ENCODE data around the gene UNC13D.

The UNC13D gene

GRCh38 chr17:75832652-75833400, 11.4 kb downstream of the UNC13D start:
- DNase-seq = peak; percentile 30 to 40

DNA sequence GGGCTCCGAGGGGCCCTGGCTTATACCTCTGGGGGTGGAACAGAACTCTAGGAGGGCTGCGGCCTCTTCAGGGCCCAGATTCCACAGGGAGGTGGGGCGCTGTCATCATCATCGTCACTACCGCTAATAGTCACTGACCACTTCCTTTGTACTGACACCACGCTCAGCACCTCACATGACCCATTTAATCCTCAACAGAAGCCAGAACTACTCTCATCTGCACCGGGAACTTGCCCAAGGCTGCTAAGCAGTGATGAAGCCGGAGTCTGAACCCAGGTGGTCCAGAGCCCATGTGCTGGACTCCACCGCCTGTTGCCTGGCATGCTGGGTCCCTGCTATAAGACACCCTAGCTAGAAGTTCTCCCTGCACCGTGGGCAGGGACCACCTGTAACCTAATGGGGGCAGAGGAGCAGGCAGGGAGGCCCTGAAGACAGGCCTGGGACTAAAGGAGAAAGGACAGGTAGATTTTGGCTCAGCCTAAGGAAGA, 12.0 kb downstream of the UNC13D start:
- DNase-seq = peak; percentile 38 to 58

DNA sequence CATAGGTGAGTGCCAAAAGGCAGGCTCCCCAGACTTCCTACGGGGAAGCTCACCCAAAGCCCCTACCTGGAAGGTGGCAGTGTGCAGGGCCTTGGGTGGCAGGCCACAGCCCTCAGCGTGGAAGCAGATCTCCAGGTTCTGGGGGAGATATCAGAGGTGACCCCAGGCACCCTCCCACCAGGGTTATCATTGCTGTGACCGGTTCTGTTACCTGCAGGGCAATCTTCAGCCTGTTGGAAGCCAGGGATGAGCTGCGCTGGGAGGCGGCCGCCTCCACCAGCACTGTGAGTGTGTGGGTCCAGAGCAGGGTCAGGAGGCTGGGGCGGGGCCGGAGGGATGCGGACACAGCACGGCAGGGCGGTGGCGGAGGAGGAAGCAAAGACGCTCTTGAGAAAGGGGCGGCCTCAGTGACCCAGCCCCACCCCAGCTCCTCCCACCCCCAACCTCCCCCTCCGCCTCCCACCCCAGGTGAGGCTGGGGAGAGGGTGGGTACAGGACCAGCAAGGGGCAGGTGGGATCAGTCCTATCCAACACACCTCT, 13.1 kb downstream of the UNC13D start:
- no peak for DNase-seq

- DNase-seq = peak; percentile 45 to 56
Observed at GRCh38 chr17:75830164-75831031, 13.8 kb downstream of the UNC13D start.

DNA sequence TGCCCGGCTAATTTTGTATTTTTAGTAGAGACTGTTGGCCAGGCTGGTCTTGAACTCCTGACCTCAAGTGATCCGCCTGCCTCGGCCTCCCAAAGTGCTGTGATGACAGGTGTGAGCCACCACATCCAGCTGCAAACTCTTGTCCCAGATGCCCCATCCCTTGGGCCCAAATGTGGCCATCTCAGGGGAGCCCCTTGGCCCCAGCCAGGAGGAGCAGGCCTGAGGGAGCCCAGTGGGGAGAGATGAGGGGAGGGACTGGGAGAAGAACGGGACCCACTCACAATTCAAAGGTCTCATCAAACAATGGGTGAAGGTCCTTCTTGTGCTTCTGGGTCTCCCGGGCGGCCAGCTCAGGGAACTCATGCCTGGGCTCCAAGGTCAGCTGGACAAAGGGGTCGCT, 14.5 kb downstream of the UNC13D start:
- no peak for DNase-seq

DNA sequence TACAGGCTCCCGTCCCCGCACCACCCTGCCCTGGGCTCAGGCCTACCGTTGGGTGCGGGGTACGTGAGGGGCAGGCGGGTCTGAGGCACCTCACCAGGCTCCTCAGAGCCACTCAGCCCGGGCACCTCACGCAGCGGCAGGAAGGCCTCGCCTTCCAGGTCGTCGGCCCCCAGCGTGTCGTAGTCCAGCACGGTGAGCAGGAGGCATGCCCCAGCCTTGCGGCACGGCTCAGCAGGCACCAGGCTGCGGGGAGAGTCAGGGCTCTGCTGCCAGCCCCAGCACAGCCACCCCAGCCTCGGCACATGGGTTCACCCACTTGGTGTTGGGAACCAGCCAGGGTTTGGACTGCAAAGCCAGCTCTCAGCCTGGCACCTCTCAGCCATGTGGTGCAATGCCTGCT, 15.5 kb downstream of the UNC13D start:
- DNase-seq = no peak

GRCh38 chr17:75828076-75828400, 16.2 kb downstream of the UNC13D start:
- DNase-seq = no peak

DNA sequence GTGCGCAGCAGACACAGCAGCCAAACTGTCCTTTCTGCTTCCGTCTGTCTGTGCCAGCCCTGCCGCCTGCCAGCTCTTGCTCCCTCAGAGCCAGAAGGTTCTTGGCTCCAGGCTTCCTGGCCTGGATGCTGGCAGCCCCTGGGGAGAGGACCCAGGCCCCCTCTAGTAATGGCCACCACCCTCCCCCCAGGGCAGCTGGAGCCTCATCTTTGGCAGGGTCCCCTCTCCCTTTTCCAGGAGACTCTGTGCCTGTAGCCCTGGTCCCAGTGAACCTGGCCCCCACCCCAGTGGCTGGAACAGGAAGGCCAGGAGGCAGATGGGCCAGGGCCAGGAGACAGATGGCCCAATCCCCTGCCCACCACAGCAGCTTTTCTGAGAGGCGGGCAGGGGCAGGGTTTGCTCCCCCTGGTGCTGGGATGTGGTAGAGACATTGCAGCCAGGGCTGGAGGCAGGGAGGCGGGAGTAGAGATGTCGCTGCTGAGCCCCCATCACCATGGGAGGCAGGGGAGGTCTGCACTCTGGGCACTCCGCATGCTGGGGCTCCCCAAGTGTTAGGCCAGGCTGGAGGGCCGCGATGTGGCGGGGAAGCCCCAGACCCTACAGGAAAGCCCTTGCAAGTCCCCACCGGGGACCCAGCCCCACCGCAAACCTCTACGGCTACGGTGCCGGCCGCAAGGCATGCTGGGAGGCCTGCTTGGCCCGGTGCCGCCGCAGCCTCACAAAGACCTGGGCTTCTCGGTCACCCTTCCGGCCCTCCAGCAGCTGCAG, 16.7 kb downstream of the UNC13D start:
- peak; percentile 68 to 73 for DNase-seq

DNA sequence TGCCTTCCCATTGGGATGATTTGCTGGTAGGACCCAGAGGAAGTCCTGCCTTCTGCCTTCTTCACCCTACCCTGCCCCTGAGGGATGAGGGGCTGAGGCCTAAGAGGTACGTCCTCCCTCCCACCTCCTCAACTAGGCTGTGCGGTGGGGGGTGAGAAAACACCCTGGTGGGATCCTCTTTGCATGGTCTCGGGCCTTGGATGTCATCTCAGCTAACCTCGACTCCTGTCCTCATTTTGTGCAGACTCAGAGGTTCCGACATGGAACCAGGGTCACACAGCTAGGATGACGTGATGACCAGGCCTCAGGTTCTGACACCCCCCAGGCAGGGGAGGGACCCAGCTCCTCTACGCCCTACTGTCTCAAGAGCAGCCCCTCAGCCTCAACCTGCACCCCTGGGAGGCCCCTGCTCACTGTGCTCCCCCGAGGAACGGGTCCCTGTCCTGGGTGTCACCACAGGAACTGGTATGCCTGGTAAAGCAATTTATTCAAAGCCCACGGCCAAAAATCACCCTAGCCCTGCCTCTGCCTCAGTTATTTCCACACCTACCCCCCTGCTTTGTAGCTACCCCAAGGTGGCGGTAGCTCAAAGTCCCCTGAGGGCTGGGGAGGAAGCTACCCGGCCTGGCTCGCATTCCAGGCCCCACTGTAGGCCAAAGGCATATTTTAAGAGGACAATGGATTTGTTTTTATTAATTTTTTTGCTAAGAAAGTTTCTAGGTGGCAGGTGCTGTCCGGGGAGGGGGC, 17.5 kb downstream of the UNC13D start:
- no peak for DNase-seq

- DNase-seq = no peak
Observed at GRCh38 chr17:75825748-75826370, 18.3 kb downstream of the UNC13D start.

GRCh38 chr17:75825149-75825552, 19.1 kb downstream of the UNC13D start:
- DNase-seq = no peak

- no peak for DNase-seq
Observed at GRCh38 chr17:75824666-75825065, 19.5 kb downstream of the UNC13D start.

DNA sequence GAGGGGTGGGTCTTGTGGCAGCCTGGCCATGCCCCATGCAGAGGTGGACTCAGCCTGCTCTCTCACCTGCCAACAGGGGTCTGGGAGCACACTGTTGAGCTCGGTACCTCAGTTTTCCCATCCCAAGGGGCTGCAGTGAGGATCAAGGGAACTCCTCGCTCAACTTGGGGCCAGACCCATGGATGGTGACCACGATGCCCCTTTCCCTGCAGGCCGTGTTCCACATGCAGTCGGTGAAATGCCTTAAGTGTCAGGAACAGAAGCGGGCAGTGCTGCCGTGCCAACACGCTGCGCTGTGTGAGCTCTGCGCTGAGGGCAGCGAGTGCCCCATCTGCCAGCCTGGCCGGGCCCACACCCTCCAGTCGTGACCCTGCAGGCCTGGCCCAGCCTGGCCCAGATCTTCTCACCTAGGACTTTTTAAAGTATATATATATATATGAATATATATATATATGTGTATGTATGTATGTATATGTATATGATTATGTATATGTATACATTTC, 20.1 kb downstream of the UNC13D start:
- no peak for DNase-seq

- DNase-seq = no peak
Observed at GRCh38 chr17:75823257-75824041, 20.8 kb downstream of the UNC13D start.

DNA sequence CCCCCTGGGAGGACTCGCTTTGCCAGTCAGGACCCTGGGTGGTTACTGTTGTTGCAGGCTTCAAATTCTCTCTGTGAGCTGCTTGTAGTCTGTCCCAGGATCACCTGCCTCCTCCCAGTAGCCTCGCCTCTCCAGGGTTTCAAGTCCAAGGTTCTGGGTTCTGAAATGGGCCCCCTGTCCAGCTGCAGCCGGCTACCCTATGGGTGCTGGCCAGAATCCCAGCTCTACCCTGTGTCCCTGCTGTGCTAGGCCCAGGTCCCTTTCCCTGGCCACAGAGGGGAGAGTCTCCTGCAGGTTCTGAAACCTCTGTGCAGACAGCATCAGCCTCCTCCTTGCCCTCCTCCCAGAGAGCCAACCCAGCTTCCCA, 21.4 kb downstream of the UNC13D start:
- no peak for DNase-seq

GRCh38 chr17:75822119-75822799, 21.9 kb downstream of the UNC13D start:
- peak in 1 of 2 donors; percentile 42 for DNase-seq

DNA sequence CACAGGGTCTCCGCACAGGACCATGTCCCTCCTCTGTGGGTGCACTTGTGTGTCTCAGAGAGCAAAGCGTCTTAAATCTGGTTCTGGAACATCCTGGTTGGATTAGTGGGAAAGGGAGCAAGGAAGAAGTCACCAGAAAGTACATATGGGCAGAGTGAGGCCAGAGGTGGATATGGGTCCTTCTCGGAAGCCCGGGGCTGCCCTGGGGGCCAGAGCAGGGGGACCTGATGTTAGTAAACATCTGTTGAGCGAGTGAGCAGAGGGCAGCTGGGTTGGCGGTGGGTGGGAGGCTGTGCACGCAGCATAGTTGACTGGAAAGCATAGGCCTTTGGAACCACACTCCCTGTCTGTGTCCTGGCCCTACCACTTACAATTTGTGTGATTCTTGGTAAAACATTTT, 22.7 kb downstream of the UNC13D start:
- no peak for DNase-seq

GRCh38 chr17:75820094-75821080, 23.8 kb downstream of the UNC13D start:
- no peak for DNase-seq

DNA sequence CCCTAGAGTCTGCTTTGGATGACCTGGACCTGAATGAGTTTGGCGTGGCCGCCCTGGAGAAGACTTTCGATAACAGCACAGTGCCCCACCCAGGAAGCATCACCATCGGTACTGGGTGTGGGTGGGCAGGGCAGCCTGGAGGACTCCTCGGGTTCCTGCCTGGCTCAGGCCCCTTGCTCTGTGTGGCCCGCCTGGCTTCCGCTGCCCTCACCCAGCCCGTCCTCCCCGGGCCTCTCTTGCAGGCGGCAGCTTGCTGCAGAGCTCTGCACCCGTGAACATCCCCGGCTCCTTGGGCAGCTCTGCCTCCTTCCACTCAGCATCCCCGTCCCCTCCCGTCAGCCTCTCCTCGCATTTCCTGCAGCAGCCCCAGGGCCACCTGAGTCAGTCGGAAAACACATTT, 24.5 kb downstream of the UNC13D start:
- DNase-seq = no peak

All from stimulated activated CD4-positive, alpha-beta T cell treated with anti-CD3 and anti-CD28 coated beads, Interleukin-2, amount 100 ng/mL, for 24 hours (primary cell).